Fibroblast of mammary gland (primary cell): ENCODE measurements around the gene CCM2.

ENCODE experiments used
- DNase-seq: peaks from one replicate; pipeline ENCODE4 v3.0.0-alpha.2; 2010; ENCODE audit warnings: low read depth
- H3K4me3 ChIP-seq: 2 replicates; pipeline ENCODE4 v1.5.1; 2011; ENCODE audit warnings: low read depth, mild to moderate bottlenecking, low read length, moderate library complexity; ENCODE audit not compliant: control insufficient read depth
- CTCF ChIP-seq: conservative IDR thresholded peaks from 2 replicates; pipeline ENCODE4 v1.5.1; 2011; ENCODE audit warnings: low read depth, low read length, inconsistent platforms; ENCODE audit not compliant: control insufficient read depth, insufficient read depth

Gene CCM2

DNA sequence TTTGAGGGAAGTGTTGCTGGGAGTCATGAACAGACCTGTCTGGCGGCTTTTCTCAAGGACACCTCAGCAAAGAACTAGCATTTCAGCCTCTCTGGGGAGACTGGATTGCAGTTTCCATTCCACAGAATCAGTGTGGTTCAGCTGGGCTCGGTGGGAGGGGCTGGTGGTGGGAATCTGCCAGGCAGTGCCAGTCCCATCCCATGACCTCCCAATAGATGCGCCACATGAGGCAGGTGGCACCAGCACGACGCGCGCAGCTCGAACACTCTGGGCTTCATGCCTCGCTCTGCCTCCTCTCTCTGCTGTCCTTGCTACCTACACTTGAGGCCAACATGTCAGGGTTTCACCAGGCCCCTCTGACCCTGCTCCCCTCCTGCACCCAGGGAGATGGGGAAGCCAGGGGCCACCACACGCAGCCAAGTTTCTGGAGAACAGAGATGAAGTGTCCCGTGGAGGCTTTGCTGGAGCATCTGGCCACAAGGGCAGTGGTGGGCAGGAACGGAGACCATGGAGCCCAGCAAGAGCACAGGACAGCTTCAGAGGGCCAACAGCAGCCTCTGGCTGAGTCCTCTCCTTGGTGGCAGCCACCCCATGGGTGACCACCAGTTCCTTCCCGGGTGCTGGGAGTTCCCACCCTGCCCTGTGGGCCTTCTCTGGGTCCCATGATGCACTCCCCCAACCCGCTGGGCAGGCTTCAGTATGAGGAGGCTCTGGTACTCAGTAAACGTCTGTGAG is 86.5 kb downstream of the CCM2 start:
- TF ChIP-seq CTCF, result no peak
- no peak for DNase-seq
- H3K4me3 ChIP-seq, result no peak overlapping the region

DNA sequence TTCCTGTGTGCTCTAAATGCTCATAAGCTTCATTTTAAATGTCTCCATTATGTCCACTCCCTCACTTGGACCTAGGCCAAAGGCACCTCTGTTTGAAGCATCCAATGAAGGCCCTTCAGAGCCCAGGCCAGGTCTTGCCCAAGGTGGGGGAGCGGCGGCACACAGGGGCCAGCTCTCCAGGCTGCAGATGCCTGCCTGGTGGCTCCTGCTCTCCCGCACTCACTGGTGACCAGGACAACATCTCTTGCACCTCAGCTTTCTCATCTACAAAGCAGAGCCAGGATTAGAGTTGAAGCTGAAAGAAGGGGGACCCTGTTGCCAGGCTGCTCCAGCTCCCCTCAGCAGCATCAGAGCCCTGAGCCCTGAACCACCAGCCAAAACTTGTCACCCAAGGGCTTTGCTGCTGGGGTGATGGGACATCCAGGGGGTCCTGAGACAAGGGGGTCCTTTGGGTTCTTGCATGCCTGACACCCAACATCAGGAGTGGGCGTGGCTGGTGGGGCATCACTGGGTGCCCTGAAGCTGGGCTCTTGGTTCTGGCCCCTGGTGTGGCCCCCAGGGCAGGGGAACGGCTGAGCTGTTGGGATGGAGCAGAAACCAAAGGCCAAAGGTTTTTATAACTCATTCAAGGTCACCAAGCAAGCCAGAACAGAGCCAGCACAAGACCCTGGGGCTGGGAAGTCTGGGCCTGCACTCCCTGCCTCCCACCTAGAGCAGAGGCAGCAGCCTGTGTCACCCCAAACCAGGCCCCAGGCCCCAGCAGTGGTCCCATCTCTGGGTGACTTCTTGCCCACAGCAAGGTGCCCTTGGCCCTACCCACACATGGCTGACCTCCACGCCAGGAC is 87.5 kb downstream of the CCM2 start:
- no peak overlapping the region for H3K4me3 ChIP-seq
- no peak for DNase-seq
- no peak for TF ChIP-seq CTCF

DNA sequence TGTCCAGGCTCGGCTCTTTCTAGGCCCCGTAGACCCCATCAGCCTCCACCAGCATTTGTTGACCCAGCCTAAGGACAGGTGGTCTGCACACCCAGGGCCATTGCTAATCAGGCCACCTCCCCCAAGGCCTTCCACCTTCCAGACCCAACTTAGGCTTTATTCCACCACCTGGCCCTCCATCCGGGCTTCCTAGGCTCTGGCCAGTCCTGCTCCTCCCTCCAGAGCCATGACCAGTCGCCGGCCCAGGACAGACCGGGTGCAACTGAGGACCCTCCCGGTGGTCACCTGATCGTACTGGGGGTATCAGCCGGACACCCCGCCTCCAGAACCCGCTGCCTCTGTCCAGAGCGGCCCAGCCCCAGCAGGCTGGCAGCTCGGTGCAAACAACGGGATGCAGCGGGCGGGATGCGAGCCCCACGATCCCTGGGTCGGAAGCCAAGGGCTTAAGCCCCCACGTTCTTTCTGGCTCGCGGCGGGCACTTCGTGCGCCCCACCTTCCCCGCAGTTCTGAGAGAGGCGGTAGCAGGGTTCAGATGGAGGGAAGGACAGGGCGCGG is 88.2 kb downstream of the CCM2 start:
- no peak for DNase-seq
- no peak for TF ChIP-seq CTCF
- peak overlapping the region; percentile 16 for H3K4me3 ChIP-seq

GRCh38 chr7:45088821-45089340 is 88.9 kb downstream of the CCM2 start, which contains the start of gene NACAD:
TSS of gene NACAD (minus strand) at chr7:45088969. CDS start at chr7:45088894, 75 bp downstream.
- TF ChIP-seq CTCF, result no peak
- DNase-seq, result no peak
- H3K4me3 ChIP-seq, result peak within 1 kb of the TSS; percentile 52

DNA sequence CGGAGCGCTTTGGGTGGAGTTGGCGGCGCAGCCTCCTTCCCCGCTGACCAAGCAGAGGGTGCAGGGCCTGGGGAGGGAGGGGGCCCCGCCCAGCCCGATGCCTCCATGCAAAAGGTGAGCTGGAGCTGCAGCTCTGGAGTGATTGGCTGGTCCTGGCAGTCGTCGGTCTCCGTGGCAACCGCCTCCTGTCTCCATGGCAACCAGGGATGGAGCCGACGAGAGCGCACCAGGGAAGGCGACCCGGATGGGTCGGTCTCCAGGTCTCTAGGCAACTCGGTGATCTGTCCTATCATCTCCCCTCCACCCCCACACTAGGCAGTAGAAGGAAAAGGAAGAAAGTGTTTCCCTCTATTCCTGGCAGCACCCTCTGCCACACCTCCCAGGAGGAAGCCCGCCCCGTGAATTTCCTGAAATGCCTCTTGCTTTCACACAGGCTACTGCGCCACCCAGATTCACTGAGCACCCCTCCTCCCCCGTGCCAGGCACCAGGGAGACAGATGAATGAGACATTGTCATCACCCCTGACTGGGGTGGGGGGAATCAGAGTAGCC is 89.4 kb downstream of the CCM2 start:
- no peak for TF ChIP-seq CTCF
- peak overlapping the region; percentile 52 for H3K4me3 ChIP-seq
- peak; percentile 54 for DNase-seq
